HepG2 (cell line): ENCODE data around the gene THRB. TPM values are rescaled to one million over a fixed set of nuclear protein-coding genes. Genes with fewer than 3 reads are reported as not detected.

Experiments
- ATAC-seq: fragments of 200-7000 bp; cut with Tn5 transposase; 3 replicates; pipeline ENCODE4 v1.9.1; 2020; ENCODE audit warnings: mild to moderate bottlenecking, moderate library complexity
- BruUV-seq: library from RNA; stranded (reverse); fragments of 400-500 nt; replicated peaks from 2 replicates; lab custom pipeline; 2021; lab: Mats Ljungman, UMichigan
- CTCF ChIA-PET: fragments of 300-600 bp; formaldehyde crosslinking; extraction: SDS; loops from one replicate; lab custom pipeline; 2021; ENCODE audit warnings: low total read pairs, inconsistent platforms, low intra/inter-chr PET ratio; lab: Yijun Ruan, JAX
- POLR2A ChIA-PET: fragments of 350-600 bp; sonication (Branson Sonifier 250); formaldehyde crosslinking; loops from one replicate; lab custom pipeline; 2020; ENCODE audit warnings: antibody characterized with exemption, inconsistent platforms; lab: Yijun Ruan, JAX
- DNase-seq: peaks from one replicate; pipeline ENCODE4 v3.0.0-alpha.2; 2015; ENCODE audit warnings: low spot score
- FAIRE-seq: peaks from 3 replicates; lab custom pipeline; 2011; peaks lifted over from hg19 to GRCh38; lab: Jason Lieb, UNC
- H2AFZ ChIP-seq: one replicate; pipeline ENCODE4 v1.6.1; 2011; ENCODE audit warnings: low read length, inconsistent platforms
- H3K27ac ChIP-seq: fragments of 300-600 bp; 3 replicates; pipeline ENCODE4 v1.8.0; 2011; ENCODE audit warnings: mixed run types, mild to moderate bottlenecking, mixed read lengths, low read length, inconsistent platforms; ENCODE audit not compliant: insufficient read depth; ENCODE audit errors: extremely low read length
- H3K27me3 ChIP-seq, 2 experiments: fragments of 200-600 bp in 1 of 2; 2 replicates in 1 of 2; 3 replicates in 1 of 2; pipeline versions ENCODE4 v1.6.0 to v1.8.0; 2011; ENCODE audit warnings: low read length in 2 of 2, mild to moderate bottlenecking in 2 of 2, moderate library complexity in 2 of 2, inconsistent platforms in 1 of 2; ENCODE audit not compliant: insufficient read depth in 2 of 2, control insufficient read depth in 1 of 2
- H3K36me3 ChIP-seq, 2 experiments: fragments of 200-600 bp in 1 of 2; replicated peaks in 1 of 2; 2 replicates in 1 of 2; 3 replicates in 1 of 2; pipeline versions ENCODE4 v1.5.1 to v1.8.0; 2011; ENCODE audit warnings: low read length in 2 of 2, inconsistent platforms in 1 of 2; ENCODE audit not compliant: insufficient read depth in 2 of 2, control insufficient read depth in 1 of 2
- H3K4me1 ChIP-seq: 2 replicates; pipeline ENCODE4 v1.5.1; 2012; ENCODE audit warnings: low read length, inconsistent platforms; ENCODE audit not compliant: insufficient read depth
- H3K4me2 ChIP-seq: 2 replicates; pipeline ENCODE4 v1.6.0; 2011; ENCODE audit warnings: low read depth, low read length, inconsistent platforms
- H3K4me3 ChIP-seq, 3 experiments: fragments of 200-600 bp in 1 of 3; sonication (generic), shearing (Covaris generic) in 1 of 3; replicated peaks in 1 of 3; 2 replicates each; pipeline ENCODE4 v1.5.1; 2011 to 2016; ENCODE audit warnings: low read length in 3 of 3, inconsistent platforms in 2 of 3, low read depth in 2 of 3, mild to moderate bottlenecking in 2 of 3, control low read depth in 1 of 3, mixed read lengths in 1 of 3; ENCODE audit not compliant: insufficient read depth in 1 of 3
- H3K79me2 ChIP-seq: one replicate; pipeline ENCODE4 v1.6.1; 2011; ENCODE audit warnings: low read length, inconsistent platforms; ENCODE audit not compliant: insufficient read depth
- H3K9ac ChIP-seq: 2 replicates; pipeline ENCODE4 v1.6.0; 2011; ENCODE audit warnings: mild to moderate bottlenecking, low read depth, low read length, inconsistent platforms; ENCODE audit not compliant: insufficient read depth
- H3K9me3 ChIP-seq: 2 replicates; pipeline ENCODE4 v1.5.1; 2012; ENCODE audit warnings: mild to moderate bottlenecking, low read length
- H4K20me1 ChIP-seq: 2 replicates; pipeline ENCODE4 v1.6.0; 2011; ENCODE audit warnings: inconsistent platforms, mild to moderate bottlenecking, low read length, moderate library complexity; ENCODE audit not compliant: insufficient read depth
- ATF7 ChIP-seq, 2 experiments: fragments of 450-650 bp in 1 of 2; sonication (generic) in 1 of 2; formaldehyde crosslinking in 1 of 2; IDR thresholded peaks; 2 replicates each; pipeline versions ENCODE4 v1.4.0 to v1.6.1; 2016 to 2020; ENCODE audit warnings: antibody characterized with exemption in 1 of 2, mild to moderate bottlenecking in 1 of 2, missing genetic modification reagents in 1 of 2
- HMGXB3 ChIP-seq: sonication (generic); formaldehyde crosslinking; IDR thresholded peaks from 2 replicates; pipeline ENCODE4 v1.4.0; 2020; ENCODE audit warnings: missing genetic modification reagents, borderline replicate concordance
- PAXIP1 ChIP-seq: sonication (generic); formaldehyde crosslinking; conservative IDR thresholded peaks from 2 replicates; pipeline ENCODE4 v1.4.0; 2020; ENCODE audit warnings: mild to moderate bottlenecking, missing genetic modification reagents, moderate library complexity
- SMYD3 ChIP-seq: sonication (generic); formaldehyde crosslinking; IDR thresholded peaks from 2 replicates; pipeline ENCODE4 v1.8.1; 2023; ENCODE audit warnings: mild to moderate bottlenecking, missing genetic modification reagents
- ZNF121 ChIP-seq: sonication (generic); formaldehyde crosslinking; IDR thresholded peaks from 2 replicates; pipeline ENCODE4 v1.5.0; 2020; ENCODE audit warnings: mild to moderate bottlenecking, missing genetic modification reagents
- ZNF3 ChIP-seq: IDR thresholded peaks from 2 replicates; pipeline ENCODE4 v1.7.0; 2017; ENCODE audit warnings: inconsistent platforms
- WGBS: methylation state at CpG from one replicate; pipeline ENCODE4 v1.1.6; 2017; ENCODE audit warnings: low lambda C conversion rate; 5-methylcytosine and 5-hydroxymethylcytosine counted together
- in situ Hi-C: cut with HindIII; loops from 2 replicates; pipeline ENCODE4 v1.10.0; 2017; ENCODE audit warnings: low pct_unique_long_range_greater_than_20kb; ENCODE audit not compliant: extremely low pct_ligation_motif_present
- intact Hi-C: fragments of 100-400 bp; cut with micrococcal nuclease; formaldehyde crosslinking; loops from one replicate; pipeline ENCODE4 v1.10.0; 2022; ENCODE audit not compliant: unreplicated experiment
- polyA plus RNA-seq, 8 experiments: library from polyadenylated mRNA; depleted of rRNA in 3 of 8; stranded (reverse) in 7 of 8; unstranded in 1 of 8; fragments of >200 nt; fragmentation: Illumina TruSeq in 4 of 8; extraction: Trizol in 4 of 8; gene quantifications; 2 replicates each; pipeline versions ENCODE4 v1.2.1 to v1.2.3, GENCODE V29; 2011 to 2016; ENCODE audit warnings: low read depth in 4 of 8, missing spikeins in 1 of 8, mixed read lengths in 1 of 8; ENCODE audit not compliant: insufficient read depth in 1 of 8
- total RNA-seq, 5 experiments: library from RNA; depleted of rRNA; stranded (reverse); fragments of >200 nt; fragmentation: Illumina TruSeq; extraction: Trizol; gene quantifications; 2 replicates each; pipeline ENCODE4 v1.2.3, GENCODE V29; 2016; ENCODE audit warnings: low read depth in 1 of 5

The THRB gene
- total and polyA plus RNA-seq, 2 of the 13 experiments (the other 11 are each of a cell fraction or from before 2014, with no cell fraction given): 4.7 to 22.7 TPM

- no peak for TF ChIP-seq HMGXB3 (CRISPR knock-in tag)
- TF ChIP-seq ZNF121: no peak
- no peak for TF ChIP-seq SMYD3 (CRISPR knock-in tag)
- no peak for TF ChIP-seq ZNF3 (CRISPR knock-in tag)
These were observed 230.6 kb downstream of the THRB start (continued) for GRCh38 chr3:24264011-24264410.

- ChIA-PET CTCF (interaction anchor here (3.1 kb wide), 1 partner anchor 233 kb away, joined by 35 read pairs; the partner anchor contains the start of gene THRB), POLR2A (no interaction called here)
- BruUV-seq: no TSS peak
- DNase-seq (no peak), ATAC-seq (no peak), FAIRE-seq (no peak)
- Histone ChIP-seq H3K9me3 (no peaks in the 10 kb centered on the region), H2AFZ (no peak overlapping the region), H3K79me2 (no peaks in the 10 kb centered on the region), H3K9ac (no peak overlapping the region), H3K4me1 (peaks cover 5% of the 10 kb centered on the region; the same call in 1 of the 2 replicates), H3K4me2 (no peak overlapping the region), H4K20me1 (no peaks in the 10 kb centered on the region), H3K27ac (no peak overlapping the region), H3K36me3 (no peaks in the 10 kb centered on the region), H3K4me3 (no peak overlapping the region), H3K27me3 (no peaks in the 10 kb centered on the region)
- in situ Hi-C loops (loop anchor here (25.0 kb wide), 1 partner anchor 374 kb away; no protein-coding TSS in a partner anchor), intact Hi-C loops (loop anchor here (5.0 to 10.0 kb wide), 3 partner anchors 112 to 419 kb away; no protein-coding TSS in a partner anchor)
- TF ChIP-seq ATF7 (IDR thresholded peaks at IDR 0.05): peak; percentile 74
- TF ChIP-seq ATF7 (CRISPR knock-in tag; IDR thresholded peaks at IDR 0.05): no peak
- TF ChIP-seq PAXIP1 (CRISPR knock-in tag): no peak
- 97% methylated on average over 2 of the region's 2 CpGs for WGBS
These were observed 231.5 kb downstream of the THRB start for GRCh38 chr3:24263069-24263668.
